HFF-Myc (cell line): Measurements from ENCODE around the gene AK2.

Source experiments
- DNase-seq: peaks from one replicate; pipeline ENCODE4 v3.0.0-alpha.2; 2011; ENCODE audit warnings: low read depth; ENCODE audit errors: extremely low read depth
- H3K4me3 ChIP-seq: replicated peaks from 2 replicates; pipeline ENCODE4 v1.5.1; 2011; ENCODE audit warnings: low read depth, mild to moderate bottlenecking, control low read depth, low read length
- TF ChIP-seq, protein P1 (sequence below): IDR thresholded peaks from 2 replicates; pipeline ENCODE4 v1.5.1; 2012; ENCODE audit warnings: mild to moderate bottlenecking, low read depth, low read length, control low read depth; ENCODE audit errors: missing control alignments

AK2 gene

DNA sequence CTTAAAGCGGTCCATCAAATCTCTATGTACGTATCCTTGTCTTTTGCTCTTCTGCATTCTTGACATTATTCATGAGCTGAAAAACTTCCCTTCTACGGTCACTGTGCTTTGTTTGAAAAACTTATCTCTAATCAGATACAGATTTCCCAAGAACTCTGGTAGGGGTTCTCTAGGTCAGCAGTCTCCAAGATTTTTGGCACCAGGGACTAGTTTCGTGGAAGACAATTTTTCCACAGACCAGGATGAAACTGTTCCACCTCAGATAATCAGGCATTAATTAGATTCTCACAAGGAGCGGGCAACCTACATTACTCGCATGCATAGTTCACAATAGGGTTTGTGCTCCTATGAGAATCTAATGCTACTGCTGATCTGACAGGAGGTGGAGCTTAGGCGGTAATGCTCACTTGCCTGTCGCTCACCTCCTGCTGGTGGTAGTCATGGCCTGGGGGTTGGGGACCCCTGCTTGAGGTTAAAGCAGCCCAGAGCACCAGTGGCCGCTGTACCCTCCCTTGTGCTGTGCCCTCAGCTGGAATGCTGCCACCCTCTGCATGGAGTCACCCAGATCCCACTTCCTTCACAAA, 30.8 kb downstream of the AK2 start:
- TF ChIP-seq, protein P1, sequence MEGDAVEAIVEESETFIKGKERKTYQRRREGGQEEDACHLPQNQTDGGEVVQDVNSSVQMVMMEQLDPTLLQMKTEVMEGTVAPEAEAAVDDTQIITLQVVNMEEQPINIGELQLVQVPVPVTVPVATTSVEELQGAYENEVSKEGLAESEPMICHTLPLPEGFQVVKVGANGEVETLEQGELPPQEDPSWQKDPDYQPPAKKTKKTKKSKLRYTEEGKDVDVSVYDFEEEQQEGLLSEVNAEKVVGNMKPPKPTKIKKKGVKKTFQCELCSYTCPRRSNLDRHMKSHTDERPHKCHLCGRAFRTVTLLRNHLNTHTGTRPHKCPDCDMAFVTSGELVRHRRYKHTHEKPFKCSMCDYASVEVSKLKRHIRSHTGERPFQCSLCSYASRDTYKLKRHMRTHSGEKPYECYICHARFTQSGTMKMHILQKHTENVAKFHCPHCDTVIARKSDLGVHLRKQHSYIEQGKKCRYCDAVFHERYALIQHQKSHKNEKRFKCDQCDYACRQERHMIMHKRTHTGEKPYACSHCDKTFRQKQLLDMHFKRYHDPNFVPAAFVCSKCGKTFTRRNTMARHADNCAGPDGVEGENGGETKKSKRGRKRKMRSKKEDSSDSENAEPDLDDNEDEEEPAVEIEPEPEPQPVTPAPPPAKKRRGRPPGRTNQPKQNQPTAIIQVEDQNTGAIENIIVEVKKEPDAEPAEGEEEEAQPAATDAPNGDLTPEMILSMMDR, result no peak
- H3K4me3 ChIP-seq, result no peak overlapping the region
- no peak for DNase-seq

DNA sequence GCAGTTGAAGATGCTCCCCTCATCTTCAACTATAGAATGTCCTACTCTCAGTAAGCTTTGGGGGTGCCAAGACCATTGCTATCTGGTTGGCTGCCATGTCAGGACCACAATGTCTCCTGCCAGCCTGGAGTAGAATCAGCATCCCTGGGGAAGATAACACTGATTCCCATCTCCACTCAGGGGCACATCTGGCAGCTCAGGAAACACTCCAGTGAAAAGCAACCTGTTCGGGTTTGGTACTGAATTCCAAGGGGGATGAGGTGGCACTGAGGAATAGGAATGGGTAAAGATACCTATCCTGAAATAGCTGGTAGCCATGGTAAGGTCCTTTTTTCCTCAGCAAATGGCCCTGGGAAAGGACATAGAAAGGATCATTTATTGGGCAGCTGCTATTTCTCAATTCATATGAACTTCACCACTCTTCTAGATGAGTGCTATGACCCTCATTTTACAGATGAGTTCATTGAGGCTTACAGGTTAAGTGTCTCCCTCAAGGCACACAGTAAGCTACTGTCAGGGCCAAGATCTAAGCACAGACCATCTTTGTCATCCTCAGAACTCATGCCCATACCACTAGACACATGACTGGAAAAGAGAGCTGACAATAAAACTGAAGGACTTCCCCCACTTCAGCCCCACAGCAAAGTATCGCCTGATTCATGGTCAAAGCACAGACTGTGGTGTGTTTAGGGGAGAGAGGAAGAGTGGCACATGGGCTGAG, 31.4 kb downstream of the AK2 start:
- no peak for DNase-seq
- TF ChIP-seq, protein P1, result no peak
- H3K4me3 ChIP-seq, result no peak overlapping the region

DNA sequence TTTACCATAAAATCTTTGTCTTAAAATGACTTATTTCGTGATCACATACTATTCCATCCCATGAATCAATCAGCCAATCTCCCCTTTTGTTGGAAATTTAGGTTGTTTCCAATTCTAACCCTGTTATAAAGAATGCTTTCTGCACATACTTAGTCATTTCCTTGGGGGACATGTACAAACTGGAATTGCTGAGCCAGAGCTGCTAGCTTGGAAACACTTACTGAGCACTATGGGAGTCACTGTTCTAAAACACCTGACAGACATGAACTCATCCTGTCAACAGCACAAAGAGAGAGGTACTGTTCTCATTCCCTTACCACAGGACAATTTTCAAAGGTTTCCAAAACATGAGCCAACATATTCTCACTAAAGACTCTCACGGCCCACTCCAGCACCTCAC, 32.1 kb downstream of the AK2 start:
- TF ChIP-seq, protein P1, result no peak
- no peak for DNase-seq
- no peak overlapping the region for H3K4me3 ChIP-seq

DNA sequence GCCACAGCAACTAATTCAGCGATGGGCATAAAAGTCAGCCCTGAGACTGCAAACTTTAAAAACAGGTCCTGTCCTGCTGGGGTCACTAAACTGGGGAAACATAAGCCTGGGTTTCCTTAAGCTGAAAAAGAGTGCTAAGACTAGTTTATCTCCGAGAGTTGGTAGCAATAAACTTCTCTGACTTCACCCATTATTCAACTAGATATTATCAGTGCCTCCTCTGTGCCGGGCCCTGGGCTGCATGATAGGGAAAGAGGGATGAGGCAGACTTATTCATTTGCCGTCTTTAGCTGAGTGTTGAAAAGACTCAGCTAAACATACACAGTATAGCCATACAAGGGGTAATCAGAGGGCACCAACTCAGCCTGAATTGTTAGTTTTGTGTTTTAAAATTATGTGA, 33.0 kb downstream of the AK2 start:
- TF ChIP-seq, protein P1, result no peak
- no peak for DNase-seq
- H3K4me3 ChIP-seq, result no peak overlapping the region

DNA sequence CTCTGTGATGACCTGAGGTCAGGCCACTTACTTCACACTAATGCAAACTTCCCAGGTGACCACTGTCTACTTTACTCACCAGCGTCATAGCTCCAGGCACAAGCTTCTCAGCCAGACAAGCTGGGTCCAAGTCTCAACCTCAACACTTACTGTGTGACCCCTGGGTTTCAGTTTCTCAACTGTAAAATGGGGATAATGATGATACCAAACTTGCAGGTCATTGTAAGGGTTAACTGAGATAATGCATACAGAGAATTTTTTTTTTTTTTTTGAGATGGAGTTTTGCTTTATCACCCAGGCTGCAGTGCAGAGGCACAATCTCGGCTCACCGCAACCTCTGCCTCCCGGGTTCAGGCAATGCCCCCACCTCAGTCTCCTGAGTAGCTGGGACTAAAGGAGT, 34.7 kb downstream of the AK2 start:
- DNase-seq, result no peak
- H3K4me3 ChIP-seq, result no peak overlapping the region
- TF ChIP-seq, protein P1, result no peak

DNA sequence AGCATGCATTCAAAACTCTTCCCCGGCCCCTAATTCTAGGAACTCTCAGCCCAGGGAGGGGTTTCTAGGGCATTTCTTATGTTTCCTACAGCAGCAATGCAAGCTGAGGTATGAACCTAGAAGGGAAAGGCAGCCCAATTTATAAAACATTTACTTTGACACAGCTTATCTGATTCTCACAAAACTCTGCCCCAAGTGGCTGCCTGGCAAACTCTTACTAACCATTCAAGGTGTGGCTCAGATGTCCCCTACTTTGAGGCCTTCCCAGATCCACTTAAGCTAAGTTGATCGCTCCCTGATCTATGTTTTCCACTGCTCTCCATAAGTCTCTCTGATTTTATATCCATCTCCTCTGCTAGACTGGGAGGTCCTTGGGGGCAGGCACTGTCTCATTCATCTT, 35.4 kb downstream of the AK2 start:
- DNase-seq, result no peak
- TF ChIP-seq, protein P1, result peak; percentile 15
- no peak overlapping the region for H3K4me3 ChIP-seq
